Smooth muscle cell (in vitro differentiated cells): ENCODE results near the gene ARPP21. TPM values are rescaled to one million over a fixed set of nuclear protein-coding genes. Genes with fewer than 3 reads are reported as not detected.

Source experiments
- DNase-seq: peaks from one replicate; lab custom pipeline; 2025; ENCODE audit not compliant: unreplicated experiment; lab: John Stamatoyannopoulos, UW
- H2AFZ ChIP-seq: fragments of 200-600 bp; sonication (generic); 2 replicates; pipeline ENCODE4 v1.6.0; 2016; ENCODE audit warnings: antibody characterized with exemption, low read depth, mild to moderate bottlenecking
- H3F3A ChIP-seq: fragments of 200-600 bp; sonication (generic); 2 replicates; pipeline ENCODE4 v1.6.0; 2017; ENCODE audit warnings: antibody characterized with exemption, low read depth
- H3K27ac ChIP-seq: fragments of 200-600 bp; sonication (generic); 2 replicates; pipeline ENCODE4 v1.5.1; 2016; ENCODE audit warnings: low read depth, mild to moderate bottlenecking
- H3K27me3 ChIP-seq: fragments of 200-600 bp; sonication (generic); 2 replicates; pipeline ENCODE4 v1.6.1; 2016; ENCODE audit warnings: low read depth, mild to moderate bottlenecking
- H3K36me3 ChIP-seq: fragments of 200-600 bp; sonication (generic); 2 replicates; pipeline ENCODE4 v1.5.1; 2016; ENCODE audit warnings: low read depth
- H3K4me1 ChIP-seq: fragments of 200-600 bp; sonication (generic); 2 replicates; pipeline ENCODE4 v1.5.1; 2016; ENCODE audit warnings: low read depth
- H3K4me2 ChIP-seq: fragments of 200-600 bp; sonication (generic); 2 replicates; pipeline ENCODE4 v1.6.0; 2016; ENCODE audit warnings: mild to moderate bottlenecking
- H3K4me3 ChIP-seq: fragments of 200-600 bp; sonication (generic); 2 replicates; pipeline ENCODE4 v1.5.1; 2016; ENCODE audit warnings: mild to moderate bottlenecking
- H3K79me2 ChIP-seq: fragments of 200-600 bp; sonication (generic); 2 replicates; pipeline ENCODE4 v1.6.0; 2016; ENCODE audit warnings: low read depth, mild to moderate bottlenecking
- H3K9ac ChIP-seq: fragments of 200-600 bp; sonication (generic); 2 replicates; pipeline ENCODE4 v1.6.0; 2016; ENCODE audit warnings: low read depth
- H3K9me3 ChIP-seq: fragments of 200-600 bp; sonication (generic); replicated peaks from 2 replicates; pipeline ENCODE4 v1.5.1; 2016; ENCODE audit warnings: low read depth
- H4K20me1 ChIP-seq: fragments of 200-600 bp; sonication (generic); 2 replicates; pipeline ENCODE4 v1.6.0; 2016; ENCODE audit warnings: low read depth
- WGBS: methylation state at CpG from one replicate; pipeline ENCODE4 v1.1.7; 2016; ENCODE audit warnings: low lambda C conversion rate; 5-methylcytosine and 5-hydroxymethylcytosine counted together
- polyA plus RNA-seq: library from polyadenylated mRNA; unstranded; fragments of >200 nt; fragmentation: Nextera tagmentation; extraction: Ambion mirVana; gene quantifications from 2 replicates; pipeline ENCODE4 v1.2.1, GENCODE V29; 2016
- total RNA-seq: library from RNA; depleted of rRNA; stranded (reverse); fragments of >200 nt; gene quantifications from 2 replicates; pipeline ENCODE4 v1.2.3, GENCODE V29; 2014
- TF ChIP-seq, protein P1 (sequence below): fragments of 200-600 bp; sonication (generic); IDR thresholded peaks from 2 replicates; pipeline ENCODE4 v1.5.1; 2017; ENCODE audit warnings: borderline replicate concordance, mild to moderate bottlenecking, antibody characterized with exemption; ENCODE audit not compliant: insufficient read depth, poor library complexity, severe bottlenecking

The ARPP21 gene
- total and polyA plus RNA-seq, 2 experiments from 2014 or later, result not detected

DNA sequence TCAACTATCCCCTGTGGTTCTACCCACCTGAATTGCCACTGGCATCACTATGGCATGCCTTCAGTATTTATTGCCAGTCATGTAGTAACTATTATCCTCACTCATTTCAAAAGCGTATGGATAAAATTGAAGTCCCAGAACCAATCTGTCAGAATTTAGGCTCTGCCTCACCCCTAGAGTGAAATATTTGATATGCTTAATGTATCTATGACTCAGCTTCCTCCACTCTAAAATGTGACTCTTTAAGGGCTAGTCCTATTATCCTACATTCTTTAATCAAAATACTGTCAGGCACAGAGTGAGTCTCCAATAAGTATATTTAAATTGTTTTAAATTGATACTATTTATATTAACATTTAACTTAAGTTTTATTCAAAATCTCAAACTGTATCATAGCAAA, 27.6 kb downstream of the ARPP21 start:
- Histone ChIP-seq H4K20me1 (no peaks in the 10 kb centered on the region), H3K4me1 (no peaks in the 10 kb centered on the region), H3K4me2 (no peak overlapping the region), H3K36me3 (no peaks in the 10 kb centered on the region), H3K79me2 (no peaks in the 10 kb centered on the region), H3K9ac (no peak overlapping the region), H3F3A (no peaks in the 10 kb centered on the region), H3K4me3 (no peak overlapping the region), H2AFZ (no peak overlapping the region), H3K27me3 (peaks cover 4% of the 10 kb centered on the region), H3K27ac (no peak overlapping the region), H3K9me3 (no peaks in the 10 kb centered on the region)
- no peak for DNase-seq
- WGBS, result 95% methylated on average over 1 of the region's 1 CpG
- TF ChIP-seq, protein P1, sequence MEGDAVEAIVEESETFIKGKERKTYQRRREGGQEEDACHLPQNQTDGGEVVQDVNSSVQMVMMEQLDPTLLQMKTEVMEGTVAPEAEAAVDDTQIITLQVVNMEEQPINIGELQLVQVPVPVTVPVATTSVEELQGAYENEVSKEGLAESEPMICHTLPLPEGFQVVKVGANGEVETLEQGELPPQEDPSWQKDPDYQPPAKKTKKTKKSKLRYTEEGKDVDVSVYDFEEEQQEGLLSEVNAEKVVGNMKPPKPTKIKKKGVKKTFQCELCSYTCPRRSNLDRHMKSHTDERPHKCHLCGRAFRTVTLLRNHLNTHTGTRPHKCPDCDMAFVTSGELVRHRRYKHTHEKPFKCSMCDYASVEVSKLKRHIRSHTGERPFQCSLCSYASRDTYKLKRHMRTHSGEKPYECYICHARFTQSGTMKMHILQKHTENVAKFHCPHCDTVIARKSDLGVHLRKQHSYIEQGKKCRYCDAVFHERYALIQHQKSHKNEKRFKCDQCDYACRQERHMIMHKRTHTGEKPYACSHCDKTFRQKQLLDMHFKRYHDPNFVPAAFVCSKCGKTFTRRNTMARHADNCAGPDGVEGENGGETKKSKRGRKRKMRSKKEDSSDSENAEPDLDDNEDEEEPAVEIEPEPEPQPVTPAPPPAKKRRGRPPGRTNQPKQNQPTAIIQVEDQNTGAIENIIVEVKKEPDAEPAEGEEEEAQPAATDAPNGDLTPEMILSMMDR, result no peak

GRCh38 chr3:35670408-35670965, 31.2 kb downstream of the ARPP21 start:
- Histone ChIP-seq H2AFZ (no peak overlapping the region), H3K79me2 (no peaks in the 10 kb centered on the region), H3K9me3 (no peaks in the 10 kb centered on the region), H3K9ac (no peak overlapping the region), H4K20me1 (no peaks in the 10 kb centered on the region), H3F3A (no peaks in the 10 kb centered on the region), H3K27ac (no peak overlapping the region), H3K36me3 (no peaks in the 10 kb centered on the region), H3K4me3 (no peak overlapping the region), H3K4me2 (no peak overlapping the region), H3K27me3 (peaks cover 4% of the 10 kb centered on the region), H3K4me1 (no peaks in the 10 kb centered on the region)
- WGBS, result 88% methylated on average over 9 of the region's 9 CpGs
- TF ChIP-seq, protein P1, result no peak
- no peak for DNase-seq

- no peaks in the 10 kb centered on the region for H3F3A ChIP-seq
- WGBS, result 90% methylated on average over 2 of the region's 2 CpGs
- no peaks in the 10 kb centered on the region for H3K79me2 ChIP-seq
- DNase-seq, result no peak
- peaks cover 4% of the 10 kb centered on the region for H3K27me3 ChIP-seq
- H3K4me3 ChIP-seq, result no peak overlapping the region
- H3K9ac ChIP-seq, result no peak overlapping the region
- H4K20me1 ChIP-seq, result no peaks in the 10 kb centered on the region
- H3K9me3 ChIP-seq, result no peaks in the 10 kb centered on the region
- no peaks in the 10 kb centered on the region for H3K36me3 ChIP-seq
- H3K4me2 ChIP-seq, result no peak overlapping the region
- no peak overlapping the region for H2AFZ ChIP-seq
- no peaks in the 10 kb centered on the region for H3K4me1 ChIP-seq
- TF ChIP-seq, protein P1, result no peak
- no peak overlapping the region for H3K27ac ChIP-seq
Measured at GRCh38 chr3:35671483-35671882, 32.2 kb downstream of the ARPP21 start.

GRCh38 chr3:35673017-35673416, 33.7 kb downstream of the ARPP21 start:
- no peaks in the 10 kb centered on the region for H4K20me1 ChIP-seq
- no peak overlapping the region for H3K4me3 ChIP-seq
- H3K27ac ChIP-seq, result no peak overlapping the region
- H3K4me1 ChIP-seq, result no peaks in the 10 kb centered on the region
- no peak overlapping the region for H2AFZ ChIP-seq
- no peak overlapping the region for H3K4me2 ChIP-seq
- H3K27me3 ChIP-seq, result peaks cover 5% of the 10 kb centered on the region
- no peaks in the 10 kb centered on the region for H3K9me3 ChIP-seq
- TF ChIP-seq, protein P1, result no peak
- H3K79me2 ChIP-seq, result no peaks in the 10 kb centered on the region
- no peak overlapping the region for H3K9ac ChIP-seq
- DNase-seq, result no peak
- WGBS, result 76% methylated on average over 3 of the region's 3 CpGs
- no peaks in the 10 kb centered on the region for H3F3A ChIP-seq
- H3K36me3 ChIP-seq, result no peaks in the 10 kb centered on the region
